GM13977 (cell line): Measurements from ENCODE around the gene SLC25A12.

Source experiments
- DNase-seq: peaks from one replicate; pipeline ENCODE4 v3.0.0; 2012; ENCODE audit warnings: low spot score
- in situ Hi-C: fragments of 300-500 bp; cut with MboI; formaldehyde crosslinking; loops from one replicate; pipeline ENCODE4 v1.12.0; 2022; ENCODE audit warnings: low sequenced_read_pairs, low pct_unique_long_range_greater_than_20kb, mixed read lengths, inconsistent platforms; ENCODE audit not compliant: unreplicated experiment
- TF ChIP-seq, protein P1 (sequence below): IDR thresholded peaks from 2 replicates; pipeline ENCODE4 v1.5.1; 2012; ENCODE audit warnings: mild to moderate bottlenecking, control low read depth; ENCODE audit not compliant: insufficient read depth; ENCODE audit errors: extremely low read depth, missing control alignments

SLC25A12 gene

DNA sequence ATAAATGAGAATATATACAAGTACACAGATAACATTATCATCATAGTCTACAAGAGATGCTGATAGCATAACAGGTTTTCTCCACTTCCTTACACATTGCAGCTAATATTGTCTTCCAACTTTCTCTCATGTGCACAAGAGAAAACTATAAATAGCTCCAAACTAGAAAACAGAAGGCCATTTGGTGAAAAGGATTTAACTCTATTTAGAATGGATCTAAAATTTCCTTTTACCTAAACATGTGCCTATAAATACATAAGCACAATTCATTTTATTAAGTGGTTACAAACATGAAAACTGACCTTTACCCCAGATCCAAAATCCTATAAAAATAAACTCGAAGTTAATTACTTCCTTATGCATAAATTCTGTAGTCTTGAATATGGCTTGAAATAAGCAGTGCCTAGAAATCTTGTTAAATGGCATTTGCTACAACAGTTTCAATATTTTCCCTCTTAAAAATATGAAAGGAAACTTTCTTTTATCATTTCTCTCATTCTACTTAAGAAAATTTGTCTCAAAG, 41.6 kb downstream of the SLC25A12 start:
- no peak for DNase-seq
- in situ Hi-C loops = no loop called here
- TF ChIP-seq, protein P1, sequence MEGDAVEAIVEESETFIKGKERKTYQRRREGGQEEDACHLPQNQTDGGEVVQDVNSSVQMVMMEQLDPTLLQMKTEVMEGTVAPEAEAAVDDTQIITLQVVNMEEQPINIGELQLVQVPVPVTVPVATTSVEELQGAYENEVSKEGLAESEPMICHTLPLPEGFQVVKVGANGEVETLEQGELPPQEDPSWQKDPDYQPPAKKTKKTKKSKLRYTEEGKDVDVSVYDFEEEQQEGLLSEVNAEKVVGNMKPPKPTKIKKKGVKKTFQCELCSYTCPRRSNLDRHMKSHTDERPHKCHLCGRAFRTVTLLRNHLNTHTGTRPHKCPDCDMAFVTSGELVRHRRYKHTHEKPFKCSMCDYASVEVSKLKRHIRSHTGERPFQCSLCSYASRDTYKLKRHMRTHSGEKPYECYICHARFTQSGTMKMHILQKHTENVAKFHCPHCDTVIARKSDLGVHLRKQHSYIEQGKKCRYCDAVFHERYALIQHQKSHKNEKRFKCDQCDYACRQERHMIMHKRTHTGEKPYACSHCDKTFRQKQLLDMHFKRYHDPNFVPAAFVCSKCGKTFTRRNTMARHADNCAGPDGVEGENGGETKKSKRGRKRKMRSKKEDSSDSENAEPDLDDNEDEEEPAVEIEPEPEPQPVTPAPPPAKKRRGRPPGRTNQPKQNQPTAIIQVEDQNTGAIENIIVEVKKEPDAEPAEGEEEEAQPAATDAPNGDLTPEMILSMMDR = no peak

DNA sequence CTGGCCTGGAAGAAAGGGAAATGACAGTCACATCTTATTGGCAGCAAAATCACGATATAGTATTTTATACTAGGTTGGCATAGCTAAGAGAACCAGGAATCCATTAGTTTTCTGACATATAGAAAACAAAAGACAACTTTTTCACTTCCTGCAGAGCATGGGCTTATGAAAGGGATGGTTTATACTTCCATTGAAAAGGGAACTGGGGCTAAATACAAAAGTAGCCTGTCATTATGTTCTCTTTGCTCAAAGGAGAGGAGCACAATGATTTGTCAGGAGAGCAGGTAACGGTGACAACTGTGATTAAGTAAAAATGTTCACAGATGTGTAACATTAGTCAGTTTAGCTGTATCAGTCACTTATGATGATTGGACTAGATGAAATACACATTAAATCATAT, 46.4 kb downstream of the SLC25A12 start:
- TF ChIP-seq, protein P1 = no peak
- no peak for DNase-seq
- in situ Hi-C loops = no loop called here

DNA sequence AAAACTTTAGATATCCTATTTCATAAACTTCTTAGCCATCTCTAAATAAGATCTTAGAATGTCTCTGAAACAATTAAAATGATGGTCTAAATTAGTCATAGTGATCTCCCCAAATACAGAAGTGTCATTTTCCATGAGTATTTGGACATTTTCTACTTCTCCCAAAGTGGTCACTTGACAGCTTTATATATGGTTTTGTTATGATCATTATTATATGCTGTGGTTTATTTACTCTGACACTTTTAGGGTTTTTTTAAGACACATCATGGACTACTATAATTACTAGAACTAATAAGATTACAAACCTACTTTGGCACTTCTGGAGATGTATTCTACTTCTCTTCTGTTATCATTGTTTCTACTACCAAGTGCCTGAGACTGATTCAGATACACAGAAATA, 47.1 kb downstream of the SLC25A12 start:
- in situ Hi-C loops = no loop called here
- TF ChIP-seq, protein P1 = no peak
- DNase-seq = no peak

DNA sequence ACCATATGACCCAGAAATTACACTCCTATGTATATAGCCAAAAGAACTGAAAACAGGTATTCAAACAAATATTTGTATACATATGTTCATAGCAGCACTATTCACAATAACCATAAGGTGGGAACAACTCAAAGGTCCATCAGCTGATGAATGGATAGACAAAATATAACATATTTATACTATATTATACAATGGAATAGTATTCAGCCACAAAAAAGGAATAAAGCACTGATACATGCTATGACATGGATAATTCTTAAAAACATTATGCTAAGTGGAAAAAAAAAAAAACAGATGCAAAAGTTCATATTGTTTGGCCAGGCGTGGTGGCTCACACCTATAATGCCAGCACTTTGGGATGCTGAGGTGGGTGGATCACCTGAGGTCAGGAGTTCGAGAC, 52.0 kb downstream of the SLC25A12 start:
- DNase-seq = no peak
- in situ Hi-C loops = no loop called here
- TF ChIP-seq, protein P1 = no peak

DNA sequence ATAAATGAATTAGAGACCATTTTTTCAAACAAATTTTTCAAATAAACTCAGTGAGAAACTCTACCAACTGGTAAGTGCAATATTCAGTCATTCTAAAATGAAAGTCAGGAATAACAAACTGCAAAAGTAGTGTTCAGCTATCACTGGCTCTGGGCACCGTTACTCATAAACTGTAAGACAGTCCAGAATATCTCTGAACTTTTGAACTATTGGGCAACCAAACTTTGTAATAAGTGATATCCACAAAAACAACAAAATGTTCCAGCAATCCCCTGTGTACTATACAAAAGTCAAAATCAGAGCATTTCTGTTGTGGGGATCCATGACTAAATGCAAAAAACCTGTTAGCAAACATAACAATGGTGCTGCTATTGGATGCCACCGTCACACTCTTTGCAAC, 56.3 kb downstream of the SLC25A12 start:
- TF ChIP-seq, protein P1 = no peak
- in situ Hi-C loops = no loop called here

DNA sequence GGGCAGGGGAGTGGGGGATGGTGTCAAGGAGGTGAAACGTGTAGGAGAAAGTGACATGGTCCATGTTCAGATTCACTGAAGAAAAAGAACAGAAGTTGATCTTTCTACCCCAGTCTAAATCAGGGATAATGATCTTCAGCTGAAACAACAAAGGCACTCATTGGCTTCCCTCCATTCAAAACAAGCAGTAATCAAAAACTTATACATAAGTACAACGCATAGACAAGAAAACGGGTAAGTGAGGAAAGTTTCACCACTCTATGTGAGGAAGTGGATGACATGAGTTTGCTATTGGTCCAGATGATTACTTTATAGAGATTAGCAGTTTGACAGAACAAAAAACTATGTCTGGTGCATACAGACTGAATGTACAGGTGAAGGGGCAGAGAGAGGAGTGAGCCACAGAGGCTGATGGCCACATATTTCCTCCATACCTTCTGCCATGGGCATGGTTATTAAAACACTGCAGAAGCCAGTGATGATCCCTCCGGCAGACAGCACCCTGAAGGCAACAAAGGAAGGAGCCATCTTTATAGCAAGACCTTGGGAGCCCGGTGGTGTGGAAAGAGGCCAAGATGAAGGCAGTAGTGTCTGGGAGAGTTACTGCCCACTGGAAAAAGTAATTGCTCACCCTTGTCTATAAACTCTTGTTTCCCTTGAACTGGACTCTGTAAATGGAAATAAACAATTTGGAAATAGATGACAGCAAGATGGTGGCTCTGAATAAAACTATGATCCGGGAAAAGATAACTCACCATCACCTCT, 57.7 kb downstream of the SLC25A12 start:
- TF ChIP-seq, protein P1 = no peak
- in situ Hi-C loops = no loop called here
- DNase-seq = no peak

More for the DNA sequence above, 56.3 kb downstream of the SLC25A12 start:
- DNase-seq = no peak
